Left ventricle myocardium superior (tissue), 1 donor: Measurements from ENCODE around the gene ANO6. TPM values are rescaled to one million over a fixed set of nuclear protein-coding genes. Genes with fewer than 3 reads are reported as not detected.
"Not testable (repeated sequence)": the region's sequence is repeated elsewhere in the genome, so short reads cannot be mapped to it uniquely, and the experiment has no call there.

Experiments
- ATAC-seq: fragments of 200-7000 bp; cut with Tn5 transposase; one replicate; pipeline ENCODE4 v1.9.1; 2020; ENCODE audit warnings: mild to moderate bottlenecking, moderate library complexity
- DNase-seq: peaks from one replicate; pipeline ENCODE4 v3.0.0-alpha.2; 2020
- intact Hi-C: fragments of 100-400 bp; cut with micrococcal nuclease; formaldehyde crosslinking; loops from one replicate; pipeline ENCODE4 v1.11.0; 2022
- long read RNA-seq: library from polyadenylated mRNA; unstranded; transcript quantifications from one replicate; pipeline ENCODE4 v2.0.0, GENCODE V29; 2021
- total RNA-seq: library from RNA; stranded (reverse); fragmentation: NEBNext Ultra II Directional; extraction: Animal tissue kit (Norgen Biotek cat#: 25700); gene quantifications from one replicate; pipeline ENCODE4 v1.2.1, GENCODE V29; 2021
- donor health status: DM: no; HTN: yes; CAD: no; lungs with severe emphysema.

Gene ANO6, protein sequence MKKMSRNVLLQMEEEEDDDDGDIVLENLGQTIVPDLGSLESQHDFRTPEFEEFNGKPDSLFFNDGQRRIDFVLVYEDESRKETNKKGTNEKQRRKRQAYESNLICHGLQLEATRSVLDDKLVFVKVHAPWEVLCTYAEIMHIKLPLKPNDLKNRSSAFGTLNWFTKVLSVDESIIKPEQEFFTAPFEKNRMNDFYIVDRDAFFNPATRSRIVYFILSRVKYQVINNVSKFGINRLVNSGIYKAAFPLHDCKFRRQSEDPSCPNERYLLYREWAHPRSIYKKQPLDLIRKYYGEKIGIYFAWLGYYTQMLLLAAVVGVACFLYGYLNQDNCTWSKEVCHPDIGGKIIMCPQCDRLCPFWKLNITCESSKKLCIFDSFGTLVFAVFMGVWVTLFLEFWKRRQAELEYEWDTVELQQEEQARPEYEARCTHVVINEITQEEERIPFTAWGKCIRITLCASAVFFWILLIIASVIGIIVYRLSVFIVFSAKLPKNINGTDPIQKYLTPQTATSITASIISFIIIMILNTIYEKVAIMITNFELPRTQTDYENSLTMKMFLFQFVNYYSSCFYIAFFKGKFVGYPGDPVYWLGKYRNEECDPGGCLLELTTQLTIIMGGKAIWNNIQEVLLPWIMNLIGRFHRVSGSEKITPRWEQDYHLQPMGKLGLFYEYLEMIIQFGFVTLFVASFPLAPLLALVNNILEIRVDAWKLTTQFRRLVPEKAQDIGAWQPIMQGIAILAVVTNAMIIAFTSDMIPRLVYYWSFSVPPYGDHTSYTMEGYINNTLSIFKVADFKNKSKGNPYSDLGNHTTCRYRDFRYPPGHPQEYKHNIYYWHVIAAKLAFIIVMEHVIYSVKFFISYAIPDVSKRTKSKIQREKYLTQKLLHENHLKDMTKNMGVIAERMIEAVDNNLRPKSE
- total RNA-seq = 44.9 TPM
- long read RNA-seq, full-length matches to known transcripts = 1 of 23 reads
- long read RNA-seq, partial matches to known transcripts = 20 of 23 reads
- long read RNA-seq, other reads (novel, unspliced or antisense) = 2 of 23 reads

DNA sequence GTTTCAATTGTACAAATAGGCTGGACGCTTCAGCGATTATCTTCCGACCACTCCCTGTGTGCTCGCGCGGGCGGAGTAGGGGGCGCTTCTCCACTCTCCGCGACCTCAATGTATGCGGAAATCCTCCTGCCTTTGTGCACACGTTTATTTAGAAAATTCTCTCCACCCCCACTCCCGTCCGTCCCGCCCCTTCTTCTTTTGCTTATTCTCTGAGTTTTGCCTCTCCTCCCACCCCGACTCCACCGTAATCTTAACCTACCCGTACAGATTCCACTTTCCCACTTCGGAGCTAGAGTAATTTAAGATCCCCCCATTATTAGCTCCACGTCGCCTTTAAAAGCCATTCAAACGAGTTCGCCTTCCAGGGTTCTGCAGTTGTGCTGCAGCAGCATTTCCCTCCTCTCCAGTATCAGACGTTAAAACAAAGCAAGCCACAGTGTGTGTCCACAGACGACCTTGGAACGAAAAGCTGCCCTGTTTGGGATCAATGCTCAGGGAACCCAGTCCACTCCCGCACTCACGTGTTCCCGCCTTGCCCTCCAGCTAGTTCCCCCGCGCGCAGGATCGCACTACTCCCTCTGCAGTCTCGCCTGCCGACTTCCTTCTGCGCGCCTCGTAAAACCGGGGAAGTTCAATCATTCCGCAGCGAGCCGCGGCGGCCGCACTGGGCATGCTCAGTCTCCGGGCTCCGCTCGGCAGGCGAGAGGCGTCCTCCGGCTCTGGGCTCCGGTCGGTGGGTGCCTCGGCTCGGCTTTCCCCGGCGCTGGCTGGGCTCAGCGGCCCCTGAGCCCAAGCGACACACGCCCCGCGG lies at the start of gene ANO6:
Gene ANO6 (plus strand): TSS at position 677 of the 811 bp plus-strand sequence. CDS start 227 bp downstream, outside the sequence.
- intact Hi-C loops = no loop called here
- DNase-seq (peak; percentile 93), ATAC-seq (peak; percentile 96)

DNA sequence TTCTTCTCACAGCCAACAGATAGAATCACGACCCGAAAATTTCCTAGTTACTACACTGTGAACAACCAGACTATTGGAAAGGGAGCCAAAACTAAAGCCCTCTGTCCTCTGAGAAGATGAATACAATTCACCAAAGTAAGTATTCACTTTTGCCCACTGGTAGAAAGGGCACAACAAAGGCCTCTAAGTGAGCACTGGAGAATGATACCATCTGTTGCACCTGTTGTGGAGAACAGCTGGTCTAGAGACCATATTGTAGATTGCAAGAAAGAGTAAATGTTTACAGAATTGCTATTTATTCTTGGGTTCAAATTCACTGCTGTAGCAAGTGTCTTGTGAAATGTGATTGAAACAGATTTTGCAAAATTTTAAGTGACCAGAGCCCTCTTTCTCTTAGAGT lies 46.9 kb upstream of the ANO6 start:
- no peak for DNase-seq
- no peak for ATAC-seq
- intact Hi-C loops = no loop called here

DNA sequence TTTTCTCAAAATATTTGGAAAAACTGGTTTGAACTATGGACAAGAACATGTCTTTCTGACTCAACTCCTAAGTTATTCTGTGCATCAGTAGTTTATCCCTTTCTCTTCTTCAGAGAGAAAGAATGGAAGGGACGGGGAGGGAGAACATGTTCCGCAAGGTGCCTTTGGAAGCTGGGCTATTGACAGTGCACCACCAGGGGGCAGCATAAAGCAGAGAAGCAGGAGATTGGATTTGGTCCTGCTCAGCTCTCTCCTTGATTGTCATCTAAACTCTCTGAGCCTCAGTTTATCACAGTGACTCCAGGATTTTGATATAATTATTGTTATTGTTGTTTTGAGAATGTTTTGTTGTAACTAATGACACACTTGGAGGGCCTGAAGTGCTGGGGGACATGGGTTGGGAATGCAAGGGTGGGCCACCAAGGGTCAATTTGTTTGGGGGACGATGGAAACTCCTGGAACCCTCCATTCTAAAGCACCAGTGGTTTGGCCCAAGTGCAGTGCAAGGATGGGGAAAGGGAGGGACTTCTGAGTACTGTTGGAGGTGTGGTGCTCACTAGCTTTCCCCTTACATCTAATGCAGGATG lies 45.3 kb upstream of the ANO6 start:
- intact Hi-C loops = loop anchor here (10.0 kb wide), 1 partner anchor 214 kb away; no protein-coding TSS in a partner anchor
- DNase-seq = peak; percentile 78
- peak; percentile 73 for ATAC-seq

DNA sequence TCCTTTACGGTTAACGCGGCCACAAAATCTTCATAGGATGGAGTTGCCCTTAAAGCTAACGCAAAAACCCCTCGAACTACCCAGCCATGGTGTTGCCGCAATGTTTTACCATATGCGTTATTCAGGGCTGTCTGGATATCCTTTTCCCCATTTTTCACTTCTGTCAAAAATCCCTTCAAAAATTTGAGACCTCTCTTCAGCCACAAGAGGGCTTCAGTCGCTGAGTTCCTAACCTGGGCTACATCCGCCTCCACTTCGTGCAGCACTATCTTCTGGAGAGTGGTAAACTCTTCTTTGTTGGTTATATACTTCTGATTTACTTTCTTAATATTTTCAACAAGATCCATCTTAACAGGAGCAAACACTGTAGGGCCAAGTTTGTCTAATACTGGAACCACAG lies 42.6 kb upstream of the ANO6 start:
- ATAC-seq, DNase-seq: not testable (repeated sequence)
- intact Hi-C loops = loop anchor here (10.0 kb wide), 1 partner anchor 212 kb away; no protein-coding TSS in a partner anchor

DNA sequence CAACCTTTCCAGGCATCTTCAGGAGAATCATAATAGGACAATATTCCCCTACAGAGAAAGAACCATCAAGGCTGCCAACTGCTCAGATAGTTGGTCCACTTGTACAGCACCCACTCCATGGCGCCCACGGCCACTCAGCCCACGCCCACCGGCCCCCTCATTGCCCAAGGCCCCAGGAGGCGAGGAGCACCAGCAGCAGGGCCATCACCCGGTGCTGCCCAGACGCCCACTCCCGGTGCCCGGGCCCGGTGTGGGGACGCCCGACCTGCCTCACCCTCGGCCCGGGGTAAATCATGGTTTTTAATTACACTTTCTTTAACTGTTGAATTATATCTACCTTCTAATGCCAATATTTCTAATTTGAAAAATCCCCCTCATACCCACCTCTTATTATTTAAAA lies 41.3 kb upstream of the ANO6 start:
- no peak for ATAC-seq
- DNase-seq = no peak
- intact Hi-C loops = loop anchor here (10.0 kb wide), 1 partner anchor 210 kb away; no protein-coding TSS in a partner anchor

DNA sequence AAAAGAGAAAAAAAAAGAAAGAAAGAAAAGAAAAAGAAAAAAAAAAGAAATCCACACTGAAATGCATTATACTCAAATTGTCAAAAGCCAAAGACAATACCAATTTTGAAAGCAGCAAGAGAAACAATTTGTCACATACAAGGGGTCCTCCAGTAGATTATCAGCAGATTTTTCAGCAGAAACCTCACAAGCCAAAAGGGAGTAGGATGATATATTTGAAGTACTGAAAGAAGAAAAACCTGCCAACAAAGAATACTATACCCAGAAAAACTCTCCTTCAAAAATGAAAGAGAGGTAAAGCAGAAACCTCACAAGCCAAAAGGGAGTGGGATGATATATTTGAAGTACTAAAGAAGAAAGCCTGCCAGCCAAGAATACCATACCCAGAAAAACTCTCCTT lies 37.1 kb upstream of the ANO6 start:
- DNase-seq = no peak
- intact Hi-C loops = loop anchor here (10.0 kb wide), 1 partner anchor 206 kb away; no protein-coding TSS in a partner anchor
- no peak for ATAC-seq

DNA sequence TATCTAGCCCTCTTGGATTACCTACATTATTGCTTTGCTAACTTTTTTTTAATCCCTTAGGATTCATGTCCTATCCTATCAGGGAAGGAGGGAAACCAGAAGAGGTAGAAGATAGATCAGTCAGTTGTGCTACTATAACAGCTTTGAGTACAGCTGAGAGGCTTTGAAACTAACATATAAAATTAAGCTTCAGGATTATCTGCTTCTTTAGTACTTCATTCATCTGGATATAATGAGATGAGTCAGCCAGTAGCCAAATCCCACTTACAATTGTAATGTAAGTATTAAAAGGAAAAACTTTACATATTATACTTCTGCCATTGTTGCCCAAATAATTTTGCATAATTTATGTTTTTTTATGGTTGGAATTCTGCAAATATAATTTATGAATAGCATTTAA lies 33.4 kb upstream of the ANO6 start:
- ATAC-seq (no peak), DNase-seq (no peak)
- intact Hi-C loops = no loop called here

DNA sequence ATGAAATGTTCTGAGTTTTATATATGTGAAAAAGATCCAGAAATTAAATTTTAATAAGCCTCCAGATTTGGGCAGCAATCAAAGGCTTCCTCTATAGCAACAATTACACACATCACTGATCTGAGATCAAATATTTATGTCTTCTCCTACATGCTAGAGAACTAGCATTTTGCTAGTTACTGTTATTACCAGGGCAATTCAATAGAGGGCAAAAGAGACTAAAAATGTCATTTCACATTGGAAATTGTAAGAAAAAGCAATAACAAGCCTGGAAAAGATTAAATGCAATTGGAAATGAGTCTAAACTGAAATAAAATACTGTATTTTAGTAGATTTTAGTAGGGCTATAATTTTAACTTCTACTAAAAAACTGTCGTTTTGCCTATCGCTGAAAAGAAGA lies 32.6 kb upstream of the ANO6 start:
- no peak for ATAC-seq
- DNase-seq = no peak
- intact Hi-C loops = no loop called here

DNA sequence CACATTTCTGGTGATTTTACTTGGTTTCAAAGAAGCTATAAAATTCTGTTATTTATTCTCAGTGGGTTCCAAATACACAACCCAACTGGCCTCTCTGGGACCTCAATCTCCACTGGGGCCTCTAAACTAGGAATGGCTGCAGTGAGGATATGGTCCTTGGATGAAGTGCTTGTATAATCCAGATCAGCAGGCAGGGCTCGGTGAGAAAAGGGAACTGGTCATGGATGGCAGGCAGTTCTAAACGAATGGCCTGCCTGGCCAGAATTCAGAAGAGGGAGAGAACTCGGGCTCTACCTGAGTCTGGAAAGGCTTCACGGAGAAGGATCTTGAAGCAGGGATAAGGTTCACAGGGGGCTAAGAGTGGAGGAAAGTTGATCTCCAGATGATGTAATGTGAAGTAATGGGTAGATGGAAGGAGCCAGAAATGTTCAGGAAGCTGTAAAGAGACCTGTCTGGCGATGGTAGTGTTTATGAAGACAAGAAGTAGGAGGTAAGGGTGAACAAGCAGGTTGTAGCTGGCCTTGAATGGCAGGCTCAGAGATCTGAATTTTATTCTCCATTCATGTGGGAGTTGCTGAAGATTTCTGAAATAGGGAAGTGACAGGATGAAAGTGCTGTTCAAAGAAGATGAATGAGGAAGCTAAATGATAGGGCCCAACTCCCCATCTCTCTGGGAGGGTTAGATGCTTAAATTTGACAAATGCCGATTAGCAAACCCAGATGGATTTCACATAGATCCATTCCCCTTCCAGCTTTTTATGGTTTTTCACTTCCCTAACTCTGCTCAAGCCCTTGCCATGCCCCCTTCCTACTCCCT lies 31.5 kb upstream of the ANO6 start:
- no peak for DNase-seq
- intact Hi-C loops = no loop called here
- no peak for ATAC-seq

DNA sequence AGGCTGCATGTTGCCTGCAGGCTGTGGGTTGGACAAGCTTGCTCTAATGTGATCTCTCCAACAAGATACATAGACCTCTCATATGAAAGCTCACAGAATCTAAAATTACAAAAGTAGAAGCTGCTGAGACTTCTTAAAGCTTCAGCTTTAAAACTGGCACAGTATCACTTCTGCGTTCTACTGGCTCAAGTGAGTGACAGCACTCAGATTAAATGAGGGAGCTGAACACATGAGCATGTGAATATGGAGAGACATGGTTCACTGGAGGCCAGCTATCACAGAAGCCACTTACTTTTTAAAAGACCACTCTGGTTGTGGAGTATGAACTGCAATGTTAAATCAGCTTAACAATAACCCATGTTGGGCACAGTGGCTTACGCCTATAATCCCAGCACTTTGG lies 29.1 kb upstream of the ANO6 start:
- intact Hi-C loops = no loop called here
- ATAC-seq = no peak
- no peak for DNase-seq

DNA sequence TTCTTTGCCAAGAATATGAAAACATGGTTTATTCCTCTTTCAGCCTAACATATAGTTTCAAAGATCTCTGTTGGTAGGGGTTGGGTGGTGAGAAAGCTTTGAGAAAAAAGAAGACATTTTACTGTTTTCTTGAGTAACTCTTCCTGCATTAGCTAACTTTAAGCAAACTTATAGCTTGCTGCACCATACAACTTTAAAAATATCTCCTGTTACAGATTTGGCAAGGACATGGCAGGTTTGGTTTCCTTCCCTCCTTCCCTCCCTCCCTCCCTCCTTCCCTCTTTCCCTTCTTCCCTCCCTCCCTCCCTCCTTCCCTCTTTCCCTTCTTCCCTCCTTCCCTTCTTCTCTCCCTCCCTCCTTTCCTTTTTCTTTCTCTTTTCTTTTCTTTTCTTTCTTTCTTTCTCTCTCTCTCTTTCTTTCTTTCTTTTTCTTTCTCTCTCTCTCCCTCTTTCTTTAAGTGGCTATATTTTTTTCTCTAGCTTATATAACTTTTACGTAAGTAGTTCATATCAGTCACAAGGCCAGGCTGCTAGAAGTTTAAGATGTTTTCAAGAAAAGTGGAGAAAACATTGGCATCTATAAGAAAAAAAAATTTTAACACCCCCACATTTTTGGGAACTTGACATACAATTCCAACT lies 26.0 kb upstream of the ANO6 start:
- intact Hi-C loops = no loop called here
- DNase-seq = no peak
- no peak for ATAC-seq

DNA sequence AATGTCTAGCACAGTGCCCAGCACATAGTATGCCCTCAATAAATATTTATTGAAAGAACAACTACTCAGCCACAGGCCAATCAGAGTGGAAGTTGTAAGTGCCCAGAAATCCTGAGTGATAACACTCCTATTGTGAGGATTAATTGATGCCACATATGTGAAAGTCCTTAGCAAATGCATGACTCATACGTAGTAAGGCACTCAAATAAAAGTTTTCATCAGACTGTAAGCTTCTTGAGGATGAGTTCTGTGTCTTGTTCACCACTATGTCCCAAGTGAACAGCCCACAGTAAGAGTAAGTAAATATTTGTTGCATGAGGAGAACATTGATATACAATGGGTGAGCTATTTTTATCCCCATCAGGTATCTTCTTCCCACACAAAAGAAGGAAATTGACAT lies 24.7 kb upstream of the ANO6 start:
- intact Hi-C loops = no loop called here
- ATAC-seq (peak; percentile 15), DNase-seq (no peak)

DNA sequence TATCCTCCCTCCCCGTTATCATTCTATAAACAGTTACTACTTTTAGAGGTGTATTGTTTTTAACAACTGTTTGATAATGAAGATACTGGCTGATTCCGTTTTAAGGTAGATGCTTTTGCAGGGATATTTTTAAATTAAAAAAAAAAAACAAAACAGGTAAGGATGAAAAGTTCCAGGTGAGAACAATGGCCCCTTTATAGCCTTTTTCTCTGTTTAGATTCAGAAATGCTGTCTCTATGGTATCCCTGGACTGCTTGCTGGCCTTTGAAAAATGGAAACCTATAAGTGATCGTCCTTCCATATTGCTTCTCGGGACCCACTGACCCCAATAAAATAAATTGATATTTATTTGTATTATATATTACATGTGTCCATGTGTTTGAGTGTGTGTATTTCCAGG lies 23.2 kb upstream of the ANO6 start:
- no peak for DNase-seq
- intact Hi-C loops = no loop called here
- no peak for ATAC-seq

DNA sequence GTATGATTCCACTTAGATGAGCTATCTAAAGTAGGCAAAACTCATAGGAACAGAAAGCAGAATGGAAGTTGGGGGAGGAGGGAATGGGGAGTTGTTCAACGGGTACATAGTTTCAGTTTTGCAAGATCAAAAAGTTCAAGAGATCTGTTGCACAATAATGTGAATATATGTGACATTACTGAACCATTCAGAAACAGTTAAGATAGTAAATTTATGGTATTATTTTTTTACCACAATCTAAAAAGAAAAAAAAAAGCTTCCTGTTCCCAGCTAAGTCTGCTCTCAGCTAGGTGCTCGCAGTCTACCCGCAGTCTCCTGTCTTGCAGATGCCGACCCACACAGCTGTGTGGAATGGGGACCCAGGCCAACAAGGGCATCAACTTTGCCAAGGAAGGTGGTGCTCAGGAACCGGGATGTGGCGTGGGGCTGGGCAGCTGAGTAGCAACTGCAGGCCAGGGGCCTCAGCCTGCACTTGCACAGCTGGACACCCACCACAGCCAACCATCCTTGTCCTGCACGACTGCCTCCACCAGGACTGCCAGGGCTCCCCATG lies 15.3 kb upstream of the ANO6 start:
- no peak for ATAC-seq
- no peak for DNase-seq
- intact Hi-C loops = no loop called here

DNA sequence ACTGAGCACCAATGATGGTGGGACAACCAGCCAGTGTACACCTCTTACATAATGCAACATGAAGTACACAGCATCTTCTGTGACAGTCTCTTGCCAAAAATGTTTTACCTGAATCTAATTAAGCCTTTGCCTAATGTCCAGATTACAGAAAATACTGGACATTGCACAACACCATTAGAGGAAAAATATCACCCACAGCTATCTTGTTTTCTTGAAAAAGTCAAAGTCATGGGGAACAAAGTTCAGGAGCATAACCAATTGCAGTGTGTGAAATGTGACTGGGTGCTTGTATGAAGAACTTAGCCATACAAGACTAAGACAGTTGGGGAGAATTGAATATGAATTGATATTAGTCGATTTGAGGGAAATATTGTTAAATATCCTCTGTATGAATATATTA lies 12.1 kb upstream of the ANO6 start:
- intact Hi-C loops = no loop called here
- DNase-seq (no peak), ATAC-seq (no peak)

DNA sequence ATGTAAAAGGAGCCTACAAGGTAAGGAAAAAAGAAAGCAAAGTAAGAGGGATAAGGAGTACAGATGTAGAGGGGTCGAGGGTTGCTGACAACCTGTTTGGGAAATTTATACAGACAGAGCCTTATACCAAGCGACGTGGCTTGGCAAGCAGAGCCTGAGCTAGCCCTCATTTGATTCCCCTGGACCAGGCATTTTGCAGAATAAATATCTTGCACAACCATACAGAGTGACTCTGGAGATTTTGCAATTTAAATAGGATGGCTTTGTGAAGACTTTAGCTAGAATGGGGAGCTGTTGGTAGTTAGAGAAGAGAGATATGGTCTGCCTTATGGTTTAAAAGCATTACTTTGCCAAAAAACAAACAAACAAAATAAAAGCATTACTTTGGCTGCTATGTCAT lies 11.1 kb upstream of the ANO6 start:
- ATAC-seq (no peak), DNase-seq (no peak)
- intact Hi-C loops = no loop called here

DNA sequence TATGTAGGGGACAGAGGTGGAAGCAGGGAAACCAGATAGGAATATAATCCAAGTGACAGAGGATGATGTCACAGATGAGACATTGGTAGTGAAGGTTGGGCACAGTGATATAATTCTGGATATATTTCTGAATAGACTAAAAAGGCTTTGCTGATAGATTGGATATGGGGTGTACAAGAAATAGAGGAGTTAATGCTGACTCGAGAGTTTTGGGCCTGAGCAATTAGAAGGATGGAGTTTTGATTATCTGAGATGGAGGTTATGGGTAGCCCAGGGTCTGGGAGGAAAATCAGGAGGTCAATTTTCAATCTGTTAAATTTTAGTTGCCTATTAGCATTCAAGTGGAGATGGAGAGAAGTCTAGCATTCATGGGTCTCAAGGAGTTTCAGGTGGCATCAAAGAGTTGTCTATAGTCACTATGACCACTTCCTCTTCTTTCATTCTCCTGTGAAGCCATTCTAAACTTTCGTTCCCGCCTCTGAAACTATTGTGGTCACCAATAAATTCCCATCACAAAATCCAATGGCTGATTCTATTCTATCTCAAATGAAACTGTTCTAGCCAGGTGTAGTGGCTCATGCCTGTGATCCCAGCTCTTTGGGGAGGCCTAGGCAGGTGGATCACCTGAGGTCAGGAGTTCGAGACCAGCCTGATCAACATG lies 10.6 kb upstream of the ANO6 start:
- DNase-seq = no peak
- no peak for ATAC-seq
- intact Hi-C loops = no loop called here
